Measurements from ENCODE around the gene JAG2. TPM values are rescaled to one million over a fixed set of nuclear protein-coding genes. Genes with fewer than 3 reads are reported as not detected.
A peak's percentile ranks its signal among the peaks of the same experiment; 100 is the strongest.

JAG2 gene
- 0.07 and 0.44 TPM in 2 replicates for total RNA-seq

- peak; percentile 30 for DNase-seq
- TF ChIP-seq CTCF (IDR thresholded peaks at IDR 0.05), result no peak
- H3K9me3 Mint-ChIP-seq, result no peaks in the 10 kb centered on the region
- ATAC-seq (ENCODE audit: low read depth), result peak; percentile 46
- H3K27ac Mint-ChIP-seq, result peak within 1 kb of the TSS; percentile 41
- no peaks in the 10 kb centered on the region for H3K36me3 Mint-ChIP-seq (ENCODE audit: low read depth)
- H3K4me3 Mint-ChIP-seq, result peak within 1 kb of the TSS; percentile 75
- ChIA-PET CTCF (interaction anchor here (1.3 kb wide), 1 partner anchor 115 kb away, joined by 3 read pairs; no protein-coding TSS in a partner anchor), POLR2A (no interaction called here)
- H3K4me1 Mint-ChIP-seq, result peaks cover 19% of the 10 kb centered on the region
- peaks cover 22% of the 10 kb centered on the region for H3K27me3 Mint-ChIP-seq
- intact Hi-C loops (cut with micrococcal nuclease), result no loop called here
These were observed at the start of gene JAG2 for GRCh38 chr14:105168496-105168978. JAG2 (minus strand) TSS chr14:105168776; CDS start chr14:105168420, 356 bp downstream.

GRCh38 chr14:105217774-105218173 lies 49.2 kb upstream of the JAG2 start:
- intact Hi-C loops (cut with micrococcal nuclease), result no loop called here
- ATAC-seq (ENCODE audit: low read depth) (no peak), DNase-seq (no peak)
- POLR2A ChIA-PET, result no interaction called here
- H3K9me3 Mint-ChIP-seq, result no peaks in the 10 kb centered on the region
- H3K4me1 Mint-ChIP-seq, result no peaks in the 10 kb centered on the region
- no peak for TF ChIP-seq CTCF (IDR thresholded peaks at IDR 0.05)
- CTCF ChIA-PET, result no interaction called here
- no peak overlapping the region for H3K4me3 Mint-ChIP-seq
- no peaks in the 10 kb centered on the region for H3K27me3 Mint-ChIP-seq
- peaks cover 59% of the 10 kb centered on the region for H3K36me3 Mint-ChIP-seq (ENCODE audit: low read depth)
- no peak overlapping the region for H3K27ac Mint-ChIP-seq

GRCh38 chr14:105216490-105217247 lies 48.1 kb upstream of the JAG2 start:
- no peaks in the 10 kb centered on the region for H3K27me3 Mint-ChIP-seq
- ATAC-seq (ENCODE audit: low read depth) (no peak), DNase-seq (no peak)
- H3K27ac Mint-ChIP-seq, result no peak overlapping the region
- no peaks in the 10 kb centered on the region for H3K4me1 Mint-ChIP-seq
- H3K9me3 Mint-ChIP-seq, result no peaks in the 10 kb centered on the region
- ChIA-PET CTCF (no interaction called here), POLR2A (no interaction called here)
- intact Hi-C loops (cut with micrococcal nuclease), result no loop called here
- no peak for TF ChIP-seq CTCF (IDR thresholded peaks at IDR 0.05)
- peaks cover 54% of the 10 kb centered on the region for H3K36me3 Mint-ChIP-seq (ENCODE audit: low read depth)
- no peak overlapping the region for H3K4me3 Mint-ChIP-seq

GRCh38 chr14:105215602-105216001 lies 47.0 kb upstream of the JAG2 start:
- intact Hi-C loops (cut with micrococcal nuclease), result no loop called here
- ATAC-seq (ENCODE audit: low read depth) (no peak), DNase-seq (no peak)
- ChIA-PET CTCF (no interaction called here), POLR2A (no interaction called here)
- no peaks in the 10 kb centered on the region for H3K27me3 Mint-ChIP-seq
- H3K9me3 Mint-ChIP-seq, result no peaks in the 10 kb centered on the region
- H3K4me3 Mint-ChIP-seq, result no peak overlapping the region
- no peak overlapping the region for H3K27ac Mint-ChIP-seq
- peaks cover 51% of the 10 kb centered on the region for H3K36me3 Mint-ChIP-seq (ENCODE audit: low read depth)
- no peaks in the 10 kb centered on the region for H3K4me1 Mint-ChIP-seq
- TF ChIP-seq CTCF (IDR thresholded peaks at IDR 0.05), result no peak

GRCh38 chr14:105214324-105214915 lies 45.8 kb upstream of the JAG2 start:
- H3K9me3 Mint-ChIP-seq, result no peaks in the 10 kb centered on the region
- no peak overlapping the region for H3K4me3 Mint-ChIP-seq
- intact Hi-C loops (cut with micrococcal nuclease), result no loop called here
- DNase-seq (no peak), ATAC-seq (ENCODE audit: low read depth) (no peak)
- no peak for TF ChIP-seq CTCF (IDR thresholded peaks at IDR 0.05)
- ChIA-PET CTCF (no interaction called here), POLR2A (no interaction called here)
- H3K27ac Mint-ChIP-seq, result no peak overlapping the region
- no peaks in the 10 kb centered on the region for H3K27me3 Mint-ChIP-seq
- no peaks in the 10 kb centered on the region for H3K4me1 Mint-ChIP-seq
- H3K36me3 Mint-ChIP-seq (ENCODE audit: low read depth), result peaks cover 52% of the 10 kb centered on the region

All from activated B cell treated with CpG ODN at 0.5 μM for 24 hours (primary cell).